ENCODE data around the gene HSD3B7.
A peak's percentile ranks its signal among the peaks of the same experiment; 100 is the strongest.

HSD3B7 gene

GRCh38 chr16:31033709-31034492 is 48.9 kb downstream of the HSD3B7 start (continued):
- TF ChIP-seq ZNF792 (tag by site-specific recombination; IDR thresholded peaks at IDR 0.05) (no peak), SCRT1 (tag by site-specific recombination; IDR thresholded peaks at IDR 0.05; ENCODE audit: borderline replicate concordance) (no peak), ZNF561 (tag by site-specific recombination; IDR thresholded peaks at IDR 0.05; ENCODE audit: borderline replicate concordance) (no peak), ZNF624 (tag by site-specific recombination; IDR thresholded peaks at IDR 0.05) (no peak), ZNF311 (tag by site-specific recombination; IDR thresholded peaks at IDR 0.05; ENCODE audit: borderline replicate concordance) (no peak), ZNF184 (tag by site-specific recombination; IDR thresholded peaks at IDR 0.05) (no peak), REPIN1 (tag by site-specific recombination; IDR thresholded peaks at IDR 0.05; ENCODE audit: low read depth) (peak; percentile 42; the same call in 1 of the 2 replicates), ZXDB (tag by site-specific recombination; IDR thresholded peaks at IDR 0.05) (peak; percentile 51; the same call in 1 of the 2 replicates), ZNF76 (tag by site-specific recombination; IDR thresholded peaks at IDR 0.05; ENCODE audit: borderline replicate concordance, low read depth) (peak; percentile 94), INSM2 (tag by site-specific recombination; IDR thresholded peaks at IDR 0.05) (peak; percentile 20; the same call in 1 of the 2 replicates), ZBTB48 (tag by site-specific recombination; IDR thresholded peaks at IDR 0.05) (no peak), ZFP41 (tag by site-specific recombination; IDR thresholded peaks at IDR 0.05; ENCODE audit: borderline replicate concordance) (no peak), SETDB1 (IDR thresholded peaks at IDR 0.05; ENCODE audit: insufficient read length, low read length) (no peak), PRDM10 (tag by site-specific recombination; IDR thresholded peaks at IDR 0.05) (peak; percentile 68), YY1 (tag by site-specific recombination; IDR thresholded peaks at IDR 0.05) (no peak; the same call in 1 of the 2 replicates), KLF9 (tag by site-specific recombination; IDR thresholded peaks at IDR 0.05; ENCODE audit: low read depth) (peak; percentile 95), PRDM6 (tag by site-specific recombination; IDR thresholded peaks at IDR 0.05) (no peak), ZBTB10 (tag by site-specific recombination; IDR thresholded peaks at IDR 0.05) (no peak), ZNF549 (tag by site-specific recombination; IDR thresholded peaks at IDR 0.05) (no peak), ZNF37A (tag by site-specific recombination; IDR thresholded peaks at IDR 0.05) (no peak), GFI1B (tag by site-specific recombination; IDR thresholded peaks at IDR 0.05) (no peak), ZNF692 (tag by site-specific recombination; IDR thresholded peaks at IDR 0.05) (0 out of 2 replicates have a peak, but pooled peaks have one; percentile 57), ZNF837 (tag by site-specific recombination; IDR thresholded peaks at IDR 0.05) (no peak), ZNF223 (tag by site-specific recombination; IDR thresholded peaks at IDR 0.05) (no peak), ZNF776 (tag by site-specific recombination; IDR thresholded peaks at IDR 0.05; ENCODE audit: borderline replicate concordance) (no peak), ZNF202 (tag by site-specific recombination; IDR thresholded peaks at IDR 0.05; ENCODE audit: borderline replicate concordance) (no peak), ZNF558 (tag by site-specific recombination; IDR thresholded peaks at IDR 0.05) (no peak)
